GM19193 (cell line): ENCODE measurements around the gene NHERF2.

Source experiments
- POLR2A ChIP-seq: IDR thresholded peaks from 4 replicates; pipeline ENCODE4 v1.6.1; 2011; ENCODE audit not compliant: insufficient read depth, insufficient read length; ENCODE audit errors: extremely low read depth

The NHERF2 gene

GRCh38 chr16:2026461-2027023 is at the start of gene NHERF2:
TSS of gene NHERF2 (plus strand) at chr16:2026902. CDS start at chr16:2027006, 104 bp downstream.
- no peak for TF ChIP-seq POLR2A

- TF ChIP-seq POLR2A, result no peak
These were observed 49.5 kb upstream of the NHERF2 start for GRCh38 chr16:1976951-1977874.

GRCh38 chr16:1977875-1978268 is 48.8 kb upstream of the NHERF2 start:
- TF ChIP-seq POLR2A, result no peak

- TF ChIP-seq POLR2A, result no peak
These were observed 48.1 kb upstream of the NHERF2 start for GRCh38 chr16:1978476-1979120.

- no peak for TF ChIP-seq POLR2A
These were observed 47.3 kb upstream of the NHERF2 start for GRCh38 chr16:1979271-1980029.

GRCh38 chr16:1980030-1980769 is 46.5 kb upstream of the NHERF2 start:
- TF ChIP-seq POLR2A, result no peak

- TF ChIP-seq POLR2A, result no peak
These were observed 46.0 kb upstream of the NHERF2 start for GRCh38 chr16:1980770-1981087.

GRCh38 chr16:1981398-1981836 is 45.3 kb upstream of the NHERF2 start, which contains the start of gene NOXO1:
TSS of gene NOXO1 (minus strand) at chr16:1981469. CDS start at chr16:1981179, 290 bp downstream.
- TF ChIP-seq POLR2A, result no peak

- TF ChIP-seq POLR2A, result no peak
These were observed 44.7 kb upstream of the NHERF2 start for GRCh38 chr16:1982013-1982433.

- no peak for TF ChIP-seq POLR2A
These were observed 43.6 kb upstream of the NHERF2 start for GRCh38 chr16:1982991-1983543.

GRCh38 chr16:1983544-1984346 is 43.0 kb upstream of the NHERF2 start, which contains the start of gene GFER:
TSS of gene GFER (plus strand) at chr16:1984193. CDS start at chr16:1984219, 26 bp downstream.
- peak; percentile 93 for TF ChIP-seq POLR2A

- no peak for TF ChIP-seq POLR2A
These were observed 42.1 kb upstream of the NHERF2 start for GRCh38 chr16:1984347-1985225.
